Measurements from ENCODE around the gene EFEMP2.
"Not testable (repeated sequence)": the region's sequence is repeated elsewhere in the genome, so short reads cannot be mapped to it uniquely, and the experiment has no call there.

Gene EFEMP2

GRCh38 chr11:65853246-65853979, 19.2 kb downstream of the EFEMP2 start:
- DNase-seq = no peak

- no peak for DNase-seq
These were observed 19.9 kb downstream of the EFEMP2 start for GRCh38 chr11:65852508-65853245.

GRCh38 chr11:65851811-65852507, 20.6 kb downstream of the EFEMP2 start:
- DNase-seq = no peak

GRCh38 chr11:65851083-65851579, 21.5 kb downstream of the EFEMP2 start:
- DNase-seq = no peak

- DNase-seq = no peak
These were observed 22.1 kb downstream of the EFEMP2 start for GRCh38 chr11:65850217-65851082.

GRCh38 chr11:65849771-65850216, 22.8 kb downstream of the EFEMP2 start:
- no peak for DNase-seq

GRCh38 chr11:65849366-65849765, 23.2 kb downstream of the EFEMP2 start:
- no peak for DNase-seq

- not testable (repeated sequence) for DNase-seq
These were observed 23.9 kb downstream of the EFEMP2 start for GRCh38 chr11:65848693-65849092.

GRCh38 chr11:65847746-65848145, 24.9 kb downstream of the EFEMP2 start:
- no peak for DNase-seq

- no peak for DNase-seq
These were observed 28.2 kb downstream of the EFEMP2 start for GRCh38 chr11:65844231-65844872.

- no peak for DNase-seq
These were observed 28.8 kb downstream of the EFEMP2 start for GRCh38 chr11:65843811-65844210.

- no peak for DNase-seq
These were observed 30.5 kb downstream of the EFEMP2 start for GRCh38 chr11:65842144-65842543.

GRCh38 chr11:65834202-65834601, 38.4 kb downstream of the EFEMP2 start:
- DNase-seq = no peak

GRCh38 chr11:65833297-65834030, 39.1 kb downstream of the EFEMP2 start, which contains the start of gene SNX32:
TSS of gene SNX32 (plus strand) at chr11:65833963. CDS start at chr11:65834066, 103 bp downstream.
- peak; percentile 93 for DNase-seq

- DNase-seq = not testable (repeated sequence)
These were observed 40.4 kb downstream of the EFEMP2 start for GRCh38 chr11:65832231-65832630.

- DNase-seq = no peak
These were observed 43.1 kb downstream of the EFEMP2 start for GRCh38 chr11:65829459-65829858.

GRCh38 chr11:65826984-65827735, 45.4 kb downstream of the EFEMP2 start:
- DNase-seq = no peak

GRCh38 chr11:65822776-65823528, 49.6 kb downstream of the EFEMP2 start:
- no peak for DNase-seq

GRCh38 chr11:65821107-65821506, 51.5 kb downstream of the EFEMP2 start:
- DNase-seq = no peak
